GM20000 (cell line): Measurements from ENCODE around the gene CCL11.

Source experiments
- DNase-seq: peaks from one replicate; pipeline ENCODE4 v3.0.0; 2012; ENCODE audit warnings: low spot score
- TF ChIP-seq, protein P1 (sequence below): IDR thresholded peaks from 2 replicates; pipeline ENCODE4 v1.5.1; 2012; ENCODE audit warnings: mild to moderate bottlenecking, control low read depth; ENCODE audit errors: extremely low read depth, missing control alignments

The CCL11 gene

GRCh38 chr17:34299956-34300577, 14.5 kb downstream of the CCL11 start:
- TF ChIP-seq, protein P1, sequence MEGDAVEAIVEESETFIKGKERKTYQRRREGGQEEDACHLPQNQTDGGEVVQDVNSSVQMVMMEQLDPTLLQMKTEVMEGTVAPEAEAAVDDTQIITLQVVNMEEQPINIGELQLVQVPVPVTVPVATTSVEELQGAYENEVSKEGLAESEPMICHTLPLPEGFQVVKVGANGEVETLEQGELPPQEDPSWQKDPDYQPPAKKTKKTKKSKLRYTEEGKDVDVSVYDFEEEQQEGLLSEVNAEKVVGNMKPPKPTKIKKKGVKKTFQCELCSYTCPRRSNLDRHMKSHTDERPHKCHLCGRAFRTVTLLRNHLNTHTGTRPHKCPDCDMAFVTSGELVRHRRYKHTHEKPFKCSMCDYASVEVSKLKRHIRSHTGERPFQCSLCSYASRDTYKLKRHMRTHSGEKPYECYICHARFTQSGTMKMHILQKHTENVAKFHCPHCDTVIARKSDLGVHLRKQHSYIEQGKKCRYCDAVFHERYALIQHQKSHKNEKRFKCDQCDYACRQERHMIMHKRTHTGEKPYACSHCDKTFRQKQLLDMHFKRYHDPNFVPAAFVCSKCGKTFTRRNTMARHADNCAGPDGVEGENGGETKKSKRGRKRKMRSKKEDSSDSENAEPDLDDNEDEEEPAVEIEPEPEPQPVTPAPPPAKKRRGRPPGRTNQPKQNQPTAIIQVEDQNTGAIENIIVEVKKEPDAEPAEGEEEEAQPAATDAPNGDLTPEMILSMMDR = no peak
- no peak for DNase-seq

DNA sequence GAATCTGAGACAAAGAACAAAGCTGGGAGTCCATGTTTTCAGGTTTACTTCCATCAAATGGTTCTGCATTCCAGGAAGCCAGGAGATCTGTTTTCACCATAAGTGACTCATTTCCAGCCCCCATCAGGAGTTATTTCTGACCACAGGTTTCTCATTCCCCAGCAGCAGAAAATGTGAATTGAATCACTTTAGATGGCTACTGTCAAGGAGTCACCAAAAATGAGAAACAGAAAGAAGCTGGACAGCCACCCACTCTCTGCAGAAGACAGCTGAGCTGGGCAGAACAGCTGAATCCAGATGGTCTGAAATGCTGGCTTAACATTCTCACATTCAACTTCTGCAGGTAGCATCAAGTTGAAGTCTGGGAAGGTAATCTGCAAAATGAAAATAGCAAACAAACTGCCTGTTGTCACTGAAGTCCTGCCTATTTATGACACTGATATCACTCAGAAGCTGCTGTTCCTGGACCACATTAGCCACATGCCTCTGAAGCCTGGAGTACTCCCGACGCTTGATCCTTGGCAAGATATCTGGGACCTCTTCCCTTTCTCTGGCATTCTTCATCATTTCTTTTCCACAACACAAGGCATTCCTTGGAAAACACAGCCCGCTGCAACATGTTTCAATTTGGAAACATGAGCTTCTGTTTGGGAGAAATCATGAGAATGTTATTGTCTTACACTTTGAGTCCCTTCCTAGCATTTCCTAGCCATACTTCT, 15.3 kb downstream of the CCL11 start:
- TF ChIP-seq, protein P1 = no peak
- DNase-seq = no peak

- TF ChIP-seq, protein P1 = no peak
- DNase-seq = no peak
Observed at GRCh38 chr17:34301986-34302385, 16.4 kb downstream of the CCL11 start.

DNA sequence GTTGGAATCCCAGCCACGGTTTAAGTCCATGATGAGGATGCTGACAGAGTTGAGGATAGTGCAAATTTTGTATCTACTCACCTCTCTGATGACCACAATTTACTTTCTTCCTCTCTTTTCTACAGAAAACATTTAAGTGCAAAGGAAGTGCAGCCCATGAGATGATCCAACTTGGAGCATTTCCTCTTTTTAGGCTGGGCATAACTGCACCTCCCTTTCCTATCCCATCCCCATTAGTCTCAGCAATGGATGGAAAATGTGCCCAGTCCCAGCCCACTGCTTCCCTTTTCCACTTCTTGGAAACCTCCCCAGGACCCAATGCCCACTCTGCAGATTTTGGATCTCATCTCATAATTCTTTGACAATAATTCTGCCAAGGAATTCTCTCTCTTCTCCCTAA, 17.1 kb downstream of the CCL11 start:
- TF ChIP-seq, protein P1 = no peak
- DNase-seq = no peak

GRCh38 chr17:34303606-34304005, 18.1 kb downstream of the CCL11 start:
- no peak for DNase-seq
- TF ChIP-seq, protein P1 = no peak

- TF ChIP-seq, protein P1 = no peak
- DNase-seq = no peak
Observed at GRCh38 chr17:34305061-34305460, 19.5 kb downstream of the CCL11 start.

GRCh38 chr17:34305606-34306005, 20.1 kb downstream of the CCL11 start:
- TF ChIP-seq, protein P1 = no peak
- DNase-seq = no peak
